Thoracic aorta (tissue), 2 donors: Measurements from ENCODE around the gene ABCA1. TPM values are rescaled to one million over a fixed set of nuclear protein-coding genes. Genes with fewer than 3 reads are reported as not detected.

Experiments used
- ATAC-seq: fragments of 150-250 bp; one replicate; pipeline ENCODE4 v1.8.0; 2017; ENCODE audit warnings: low read depth; ENCODE audit not compliant: insufficient number of reproducible peaks, low FRiP score
- DNase-seq: peaks from one replicate; pipeline ENCODE4 v3.0.0-alpha.2; 2020; ENCODE audit warnings: low spot score
- H3K27ac ChIP-seq, 2 donors: fragments of 200-600 bp; sonication (generic); 1 replicate in 1 of 2; 2 replicates in 1 of 2; pipeline ENCODE4 v1.5.1; 2016; ENCODE audit warnings: mild to moderate bottlenecking in 2 of 2, moderate library complexity in 2 of 2
- H3K27me3 ChIP-seq: fragments of 200-600 bp; sonication (generic); replicated peaks from 2 replicates; pipeline ENCODE4 v1.6.0; 2016; ENCODE audit warnings: mild to moderate bottlenecking; ENCODE audit not compliant: insufficient read depth
- H3K36me3 ChIP-seq: fragments of 200-600 bp; sonication (generic); one replicate; pipeline ENCODE4 v1.5.1; 2016
- H3K4me1 ChIP-seq, 2 donors: fragments of 200-600 bp; sonication (generic); 1 replicate in 1 of 2; 2 replicates in 1 of 2; pipeline versions ENCODE4 v1.5.1 to v1.6.0; 2016; ENCODE audit warnings: low read depth in 2 of 2, mild to moderate bottlenecking in 1 of 2; ENCODE audit not compliant: control insufficient read depth in 1 of 2
- H3K4me3 ChIP-seq: fragments of 200-600 bp; sonication (generic); 2 replicates; pipeline ENCODE4 v1.5.1; 2016; ENCODE audit warnings: mild to moderate bottlenecking
- H3K9me3 ChIP-seq: fragments of 200-600 bp; sonication (generic); 2 replicates; pipeline ENCODE4 v1.5.1; 2016
- total RNA-seq, 2 donors: library from RNA; depleted of rRNA; stranded (reverse); fragments of >200 nt; gene quantifications; one replicate each; pipeline versions ENCODE4 v1.1.0 to v1.2.3, GENCODE V29; 2016
- TF ChIP-seq, protein P1 (sequence below): fragments of 200-600 bp; sonication (generic); IDR thresholded peaks from one replicate; pipeline ENCODE4 v1.5.1; 2019; ENCODE audit warnings: antibody characterized with exemption

Gene ABCA1
- total RNA-seq, 2 donors from 2014 or later = 48.1 to 79.7 TPM

DNA sequence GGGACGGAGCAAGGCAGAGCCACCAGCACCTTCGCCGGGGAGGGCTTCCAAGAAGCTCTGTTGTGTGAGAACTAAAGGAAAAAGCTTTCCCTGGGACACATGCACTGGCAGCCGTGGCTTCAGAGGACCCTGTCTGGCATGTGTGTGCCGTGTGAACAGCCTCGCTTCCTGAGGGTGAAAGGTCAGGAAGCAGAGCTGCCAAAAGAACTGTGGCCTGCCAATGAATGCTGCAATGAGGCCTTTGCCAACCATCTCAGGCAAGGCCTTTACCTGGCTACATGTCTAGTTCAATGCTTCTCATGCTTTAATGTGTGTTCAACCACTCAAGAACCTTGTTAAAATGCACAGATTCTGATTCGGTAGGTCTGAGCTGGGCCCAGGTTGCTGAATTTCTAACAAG is 110.5 kb downstream of the ABCA1 start:
- Histone ChIP-seq H3K27ac (no peak overlapping the region), H3K4me1 (no peaks in the 10 kb centered on the region), H3K9me3 (no peaks in the 10 kb centered on the region), H3K4me3 (no peak overlapping the region), H3K36me3 (peaks cover 66% of the 10 kb centered on the region), H3K27me3 (no peaks in the 10 kb centered on the region)
- TF ChIP-seq, protein P1, sequence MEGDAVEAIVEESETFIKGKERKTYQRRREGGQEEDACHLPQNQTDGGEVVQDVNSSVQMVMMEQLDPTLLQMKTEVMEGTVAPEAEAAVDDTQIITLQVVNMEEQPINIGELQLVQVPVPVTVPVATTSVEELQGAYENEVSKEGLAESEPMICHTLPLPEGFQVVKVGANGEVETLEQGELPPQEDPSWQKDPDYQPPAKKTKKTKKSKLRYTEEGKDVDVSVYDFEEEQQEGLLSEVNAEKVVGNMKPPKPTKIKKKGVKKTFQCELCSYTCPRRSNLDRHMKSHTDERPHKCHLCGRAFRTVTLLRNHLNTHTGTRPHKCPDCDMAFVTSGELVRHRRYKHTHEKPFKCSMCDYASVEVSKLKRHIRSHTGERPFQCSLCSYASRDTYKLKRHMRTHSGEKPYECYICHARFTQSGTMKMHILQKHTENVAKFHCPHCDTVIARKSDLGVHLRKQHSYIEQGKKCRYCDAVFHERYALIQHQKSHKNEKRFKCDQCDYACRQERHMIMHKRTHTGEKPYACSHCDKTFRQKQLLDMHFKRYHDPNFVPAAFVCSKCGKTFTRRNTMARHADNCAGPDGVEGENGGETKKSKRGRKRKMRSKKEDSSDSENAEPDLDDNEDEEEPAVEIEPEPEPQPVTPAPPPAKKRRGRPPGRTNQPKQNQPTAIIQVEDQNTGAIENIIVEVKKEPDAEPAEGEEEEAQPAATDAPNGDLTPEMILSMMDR = no peak
- no peak for ATAC-seq
- DNase-seq = no peak

DNA sequence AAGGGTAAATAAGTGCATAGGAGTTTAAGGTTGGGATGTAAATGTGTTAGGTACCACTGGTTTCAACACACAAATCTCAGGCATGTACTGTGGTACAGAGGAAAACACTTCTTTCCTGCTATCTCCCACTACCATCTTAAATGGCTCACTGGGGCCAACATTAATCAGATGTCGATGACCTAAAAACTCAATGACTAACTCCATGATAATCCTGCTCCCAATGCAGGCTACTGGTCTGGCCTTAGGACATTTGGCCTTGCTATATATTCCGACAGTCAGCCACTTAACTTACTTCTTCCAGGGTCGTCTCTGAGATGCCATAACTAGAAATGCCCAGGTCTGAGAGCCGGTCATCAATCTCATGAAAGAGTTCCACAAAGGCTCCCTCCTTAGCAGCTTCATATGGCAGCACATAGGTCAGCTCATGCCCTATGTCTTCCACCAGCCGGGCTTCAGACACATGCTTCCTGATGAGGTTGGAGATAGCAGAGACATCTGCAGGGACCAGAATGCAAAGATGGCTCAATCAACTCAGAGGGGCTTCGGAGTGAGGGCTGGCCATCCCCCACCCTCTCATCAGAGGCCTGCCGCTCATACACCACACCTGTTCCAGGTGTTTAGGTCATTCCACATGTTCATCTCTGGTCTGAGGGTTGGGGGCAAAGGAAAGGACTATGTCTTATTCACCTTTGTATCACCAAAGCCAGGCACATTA is 111.9 kb downstream of the ABCA1 start:
- TF ChIP-seq, protein P1 = no peak
- Histone ChIP-seq H3K27ac (no peak overlapping the region), H3K27me3 (no peaks in the 10 kb centered on the region), H3K4me1 (no peaks in the 10 kb centered on the region), H3K9me3 (no peaks in the 10 kb centered on the region), H3K36me3 (peaks cover 58% of the 10 kb centered on the region), H3K4me3 (no peak overlapping the region)
- no peak for ATAC-seq
- no peak for DNase-seq

DNA sequence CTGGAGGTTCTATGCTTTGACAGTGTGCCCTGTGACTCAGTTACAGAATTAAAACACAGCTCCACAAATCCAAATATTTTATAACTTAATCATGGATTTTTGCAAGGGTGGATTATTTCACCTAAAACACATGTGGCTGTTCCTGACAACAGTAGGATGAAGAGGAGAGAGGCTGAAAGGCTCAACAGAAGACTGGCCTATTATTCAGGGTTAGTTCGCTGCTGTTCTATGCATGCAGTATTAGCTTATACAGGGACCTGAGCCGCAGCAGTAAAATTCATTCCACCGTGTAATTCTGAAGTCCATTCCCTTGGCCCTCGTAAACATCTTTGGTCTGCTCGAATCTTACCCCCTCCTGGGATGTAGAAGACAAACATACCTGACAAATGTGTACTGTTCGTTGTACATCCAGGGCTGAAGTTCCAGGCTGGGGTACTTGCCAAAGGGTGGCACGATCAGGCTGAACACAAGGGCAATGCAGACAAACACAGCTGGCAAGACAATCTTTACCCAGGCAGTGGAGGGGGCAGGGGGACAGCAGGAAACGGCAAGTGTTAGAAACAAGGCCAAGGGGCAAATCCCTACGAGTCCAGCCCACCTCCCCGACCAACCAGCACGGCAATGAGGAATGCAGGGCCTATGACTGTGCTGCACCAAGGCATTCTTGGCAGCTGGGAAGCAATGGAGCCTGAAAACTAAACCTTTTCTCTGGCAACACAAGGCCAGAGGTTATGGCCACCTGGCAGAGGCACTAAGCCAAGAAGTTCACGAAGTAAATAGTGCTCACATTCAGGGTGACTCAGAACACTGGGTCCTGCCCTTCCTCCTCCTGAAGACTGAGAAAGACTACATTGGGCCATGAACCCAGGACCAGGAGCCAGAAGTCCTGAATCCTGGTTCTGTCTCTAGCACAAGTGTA is 117.3 kb downstream of the ABCA1 start:
- H3K4me1 ChIP-seq = no peaks in the 10 kb centered on the region
- DNase-seq (no peak), ATAC-seq (no peak)
- no peak overlapping the region for H3K4me3 ChIP-seq
- no peak overlapping the region for H3K27ac ChIP-seq
- no peaks in the 10 kb centered on the region for H3K27me3 ChIP-seq
- H3K9me3 ChIP-seq = no peaks in the 10 kb centered on the region
- TF ChIP-seq, protein P1 = no peak
- peaks cover 36% of the 10 kb centered on the region for H3K36me3 ChIP-seq

DNA sequence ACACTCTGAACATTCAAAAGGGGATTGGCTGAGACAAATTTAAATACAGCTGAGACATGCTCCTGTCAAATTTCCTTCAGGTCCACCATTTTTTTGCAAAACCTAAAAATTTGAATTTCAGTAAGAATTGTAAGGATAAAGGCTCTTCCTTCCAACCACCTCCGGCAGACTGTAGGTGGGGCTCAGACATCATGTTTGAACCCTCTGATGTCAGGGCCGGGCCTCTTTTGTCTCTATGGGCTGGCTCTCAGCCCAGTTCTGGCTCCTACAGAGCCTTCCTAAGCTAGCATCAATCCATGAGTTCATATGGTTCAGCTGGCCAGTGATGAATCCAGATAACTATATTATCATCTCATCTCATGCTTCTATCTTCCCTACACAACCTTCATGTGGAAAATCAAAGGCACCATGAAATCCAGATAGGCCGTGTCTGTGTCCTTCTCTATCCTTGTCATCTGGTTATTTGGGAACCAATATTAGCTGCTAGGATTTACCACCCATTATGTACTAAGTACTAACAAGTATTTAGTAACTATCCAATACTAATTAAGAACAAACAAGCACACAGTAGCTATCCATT is 119.8 kb downstream of the ABCA1 start:
- ATAC-seq (no peak), DNase-seq (no peak)
- H3K27me3 ChIP-seq = no peaks in the 10 kb centered on the region
- H3K27ac ChIP-seq = no peak overlapping the region
- peaks cover 34% of the 10 kb centered on the region for H3K36me3 ChIP-seq
- H3K4me3 ChIP-seq = no peak overlapping the region
- TF ChIP-seq, protein P1 = no peak
- H3K4me1 ChIP-seq = no peaks in the 10 kb centered on the region
- no peaks in the 10 kb centered on the region for H3K9me3 ChIP-seq

DNA sequence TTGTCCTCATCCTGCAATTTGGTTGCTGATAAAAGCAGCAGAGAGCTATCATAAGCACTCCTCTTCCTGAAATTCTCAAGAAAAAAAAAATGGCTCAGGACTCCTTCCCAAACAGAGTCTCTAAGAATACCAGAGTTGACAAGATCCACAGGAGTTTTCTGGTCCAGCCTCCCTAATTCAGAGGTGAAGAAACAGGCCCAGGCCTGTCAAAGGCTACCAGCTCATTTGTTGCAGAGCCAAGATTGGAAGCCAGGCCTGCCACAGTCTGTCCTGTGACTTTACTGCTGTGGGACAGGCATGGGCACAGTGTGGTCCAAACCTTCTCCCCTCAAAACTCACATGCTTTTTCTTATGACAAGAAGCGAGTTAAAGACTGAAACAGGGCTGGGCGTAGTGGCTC is 122.5 kb downstream of the ABCA1 start:
- no peaks in the 10 kb centered on the region for H3K9me3 ChIP-seq
- no peak overlapping the region for H3K4me3 ChIP-seq
- H3K4me1 ChIP-seq = no peaks in the 10 kb centered on the region
- ATAC-seq (no peak), DNase-seq (no peak)
- no peaks in the 10 kb centered on the region for H3K27me3 ChIP-seq
- TF ChIP-seq, protein P1 = no peak
- no peak overlapping the region for H3K27ac ChIP-seq
- peaks cover 46% of the 10 kb centered on the region for H3K36me3 ChIP-seq
